NCI-H187 (cell line): ENCODE results near the gene C9orf43.
"Not testable (repeated sequence)": the region's sequence is repeated elsewhere in the genome, so short reads cannot be mapped to it uniquely, and the experiment has no call there.

Source experiments
- DNase-seq, 2 experiments: peaks; one replicate each; lab custom pipeline; 2025; lab: John Stamatoyannopoulos, UW

C9orf43 gene

DNA sequence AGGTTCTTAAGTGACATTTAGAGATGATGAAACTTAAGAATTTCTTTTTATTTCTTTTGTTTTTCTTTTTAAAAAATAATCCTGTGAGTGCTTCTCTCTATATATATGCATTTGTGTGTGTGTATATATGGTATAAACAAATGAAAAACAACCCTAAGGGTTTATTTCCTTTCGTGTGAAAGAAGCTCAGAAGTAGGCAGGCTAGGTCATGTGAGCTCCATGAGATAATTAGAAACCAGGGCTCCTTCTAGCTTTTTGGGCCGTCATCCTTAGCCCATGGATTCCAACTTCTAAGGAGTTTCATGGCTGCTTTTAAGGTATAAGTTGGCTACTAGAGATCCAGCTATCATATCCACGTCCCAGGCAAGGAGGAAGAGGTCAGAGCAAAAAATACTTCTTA, 11.2 kb downstream of the C9orf43 start:
- no peak for DNase-seq

DNA sequence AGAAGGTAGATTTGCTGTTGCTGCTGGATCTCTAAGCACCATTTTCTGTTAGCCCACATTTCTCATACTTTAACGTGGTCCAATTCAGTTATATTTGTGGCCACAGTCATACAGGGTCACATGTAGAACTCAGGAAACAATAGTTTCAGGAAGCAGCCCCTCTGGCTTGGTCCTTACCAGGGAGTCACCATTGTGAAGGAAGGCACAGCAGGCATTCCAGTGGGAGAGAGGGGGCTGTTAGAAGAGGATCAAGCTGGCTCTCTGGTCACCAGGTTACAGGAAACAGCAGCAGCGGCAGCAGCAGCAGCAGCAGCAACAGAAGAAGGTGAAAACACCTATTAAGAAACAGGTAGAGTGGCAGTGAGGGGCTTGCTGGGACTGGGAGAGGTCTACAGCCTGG, 14.5 kb downstream of the C9orf43 start:
- no peak for DNase-seq

DNA sequence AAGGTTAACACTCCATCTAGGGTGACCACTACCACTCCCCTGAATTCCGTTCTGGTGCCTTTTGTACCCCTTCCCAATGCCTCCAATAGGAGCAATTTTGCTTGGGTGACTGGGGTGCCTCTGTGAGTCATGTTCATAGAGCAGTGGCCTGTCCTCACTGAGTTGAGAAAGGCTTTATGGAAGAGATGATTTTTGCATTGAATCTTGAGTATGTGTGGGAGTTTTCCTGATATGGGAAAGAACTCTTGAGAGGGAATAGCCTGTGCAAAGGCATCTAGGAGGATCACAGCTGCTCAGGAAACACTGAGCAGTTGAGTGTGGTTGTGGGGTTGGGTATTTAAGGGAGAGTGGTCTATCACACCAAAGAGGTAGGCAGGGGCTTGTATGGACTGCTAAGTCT, 16.2 kb downstream of the C9orf43 start:
- DNase-seq = no peak

DNA sequence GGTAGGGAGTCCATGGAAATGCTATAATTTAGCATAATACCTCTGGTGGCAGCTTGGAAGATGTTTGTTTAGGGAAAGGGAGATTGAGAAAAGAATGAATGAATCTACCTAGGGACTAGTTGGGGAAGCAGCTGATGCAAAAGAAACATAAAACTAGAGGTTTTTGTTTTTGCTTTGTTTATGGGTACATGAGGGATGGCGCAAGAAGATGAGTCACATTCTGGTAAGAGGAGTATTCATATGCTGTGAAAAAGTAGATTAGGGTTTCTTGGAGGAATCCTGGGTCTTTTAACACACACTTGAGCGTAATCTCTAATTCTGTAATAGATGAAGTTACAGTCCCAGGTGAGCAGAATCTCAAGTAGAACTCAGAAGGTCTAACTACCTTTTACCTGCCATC, 17.1 kb downstream of the C9orf43 start:
- no peak for DNase-seq

DNA sequence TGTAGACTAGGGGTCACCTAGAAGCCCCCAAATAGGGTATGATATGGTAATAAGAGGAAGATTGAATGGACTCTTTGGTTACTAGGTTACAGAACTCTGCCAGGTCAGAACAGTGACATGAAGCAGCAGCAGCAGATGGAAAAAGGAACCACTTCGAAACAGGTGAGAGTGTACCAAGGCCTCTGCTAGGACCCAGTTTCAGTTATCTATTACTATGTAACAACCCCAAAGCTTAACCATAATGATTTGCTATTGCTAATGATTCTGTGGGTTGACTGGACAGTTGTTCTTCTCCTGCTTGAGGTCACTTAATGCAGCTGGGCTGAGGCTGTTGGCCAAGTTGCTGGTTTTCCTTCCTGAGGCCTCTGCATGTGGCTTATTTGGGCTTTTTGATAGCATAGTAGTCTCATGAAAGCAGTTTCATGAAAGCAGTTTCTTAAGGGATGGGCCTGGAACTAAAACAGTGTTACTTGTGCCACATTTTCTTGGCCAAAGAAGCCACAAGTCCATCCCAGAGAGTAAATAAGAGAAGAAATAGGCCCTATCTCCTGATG, 17.6 kb downstream of the C9orf43 start:
- DNase-seq = no peak

DNA sequence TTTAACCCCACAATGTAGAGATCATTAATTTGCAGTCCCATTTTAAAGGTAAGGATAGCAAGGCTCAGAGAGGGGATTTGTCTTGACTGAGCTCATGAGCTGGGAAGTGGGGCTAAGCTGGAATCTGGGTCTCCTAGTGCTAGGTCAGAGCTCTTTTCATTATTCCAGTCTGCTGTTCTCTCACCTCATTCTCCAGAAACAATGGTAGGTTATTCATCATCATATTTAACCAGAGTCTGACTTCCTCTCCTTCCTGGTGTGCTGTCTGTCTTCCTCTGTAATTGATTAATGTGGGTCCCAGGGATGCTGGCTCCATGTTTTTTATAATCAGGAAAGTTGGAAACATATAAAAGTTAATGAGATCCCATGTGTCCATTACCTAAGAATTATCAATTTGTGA, 20.6 kb downstream of the C9orf43 start:
- no peak for DNase-seq

DNA sequence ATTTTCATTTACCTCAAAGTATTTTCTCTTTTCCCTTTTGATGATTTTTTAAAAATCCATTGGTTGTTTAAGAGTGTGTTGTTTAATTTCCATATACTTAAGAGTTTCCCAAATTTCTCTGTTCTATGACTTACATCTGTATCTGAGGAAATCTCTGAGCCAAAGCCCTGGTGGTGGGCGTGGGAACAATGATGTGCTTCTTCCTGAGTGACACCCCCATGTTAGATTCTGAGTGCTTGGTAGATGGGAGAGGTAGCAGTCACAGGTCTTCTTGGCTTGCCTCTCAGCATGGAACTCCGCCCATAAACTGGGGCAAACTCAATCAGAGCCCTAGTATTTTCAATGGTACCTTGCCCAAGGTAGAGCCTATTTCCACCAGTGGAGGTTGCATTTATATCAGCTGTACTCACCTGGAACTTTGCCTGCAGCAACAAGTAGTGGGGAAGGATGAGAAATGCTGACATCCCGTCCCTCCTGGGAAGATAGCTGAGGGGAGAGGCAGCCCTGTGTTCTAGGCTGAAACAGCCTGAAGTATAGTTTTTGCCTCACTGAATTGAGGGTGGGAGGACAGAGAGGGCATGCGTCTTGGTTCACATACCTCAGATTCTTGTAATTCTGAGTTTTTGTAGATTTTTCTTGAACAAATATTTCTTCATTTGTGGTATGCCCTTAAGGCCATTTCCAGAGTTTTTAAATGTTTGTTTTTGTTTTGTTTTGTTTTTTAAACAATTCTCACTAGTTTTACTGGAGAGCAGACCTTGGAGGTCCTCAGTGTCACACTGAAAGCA, 26.4 kb downstream of the C9orf43 start:
- DNase-seq = no peak

DNA sequence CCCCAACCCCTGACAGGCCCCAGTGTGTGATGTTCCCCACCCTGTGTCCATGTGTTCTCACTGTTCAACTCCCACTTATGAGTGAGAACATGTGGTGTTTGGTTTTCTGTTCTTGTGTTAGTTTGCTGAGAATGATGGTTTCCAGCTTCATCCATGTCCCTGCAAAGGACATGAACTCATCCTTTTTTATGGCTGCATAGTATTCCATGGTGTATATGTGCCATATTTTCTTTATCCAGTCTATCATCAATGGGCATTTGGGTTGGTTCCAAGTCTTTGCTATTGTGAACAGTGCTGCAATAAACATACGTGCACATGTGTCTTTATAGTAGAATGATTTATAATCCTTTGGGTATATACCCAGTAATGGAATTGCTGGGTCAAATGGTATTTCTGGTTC, 27.2 kb downstream of the C9orf43 start:
- DNase-seq = not testable (repeated sequence)

DNA sequence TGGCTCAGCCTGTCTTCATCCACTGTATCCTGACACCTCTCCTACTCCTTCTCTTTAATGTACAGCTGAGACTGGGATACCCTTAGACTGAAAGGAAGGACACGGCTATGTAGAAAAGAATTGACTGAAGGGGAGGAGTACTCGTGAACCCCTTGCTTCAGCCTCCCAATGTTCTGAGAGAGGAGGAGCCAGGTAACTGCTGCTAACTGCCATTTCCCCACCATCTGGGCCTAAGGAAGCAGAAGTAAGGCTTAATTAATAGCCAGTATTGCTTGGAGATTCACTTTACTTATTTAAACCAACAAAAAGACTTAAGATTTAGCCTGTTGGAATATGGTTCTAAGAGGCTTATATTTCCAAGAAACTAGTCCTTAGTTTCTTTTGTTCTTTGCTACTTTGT, 34.2 kb downstream of the C9orf43 start:
- DNase-seq = no peak

DNA sequence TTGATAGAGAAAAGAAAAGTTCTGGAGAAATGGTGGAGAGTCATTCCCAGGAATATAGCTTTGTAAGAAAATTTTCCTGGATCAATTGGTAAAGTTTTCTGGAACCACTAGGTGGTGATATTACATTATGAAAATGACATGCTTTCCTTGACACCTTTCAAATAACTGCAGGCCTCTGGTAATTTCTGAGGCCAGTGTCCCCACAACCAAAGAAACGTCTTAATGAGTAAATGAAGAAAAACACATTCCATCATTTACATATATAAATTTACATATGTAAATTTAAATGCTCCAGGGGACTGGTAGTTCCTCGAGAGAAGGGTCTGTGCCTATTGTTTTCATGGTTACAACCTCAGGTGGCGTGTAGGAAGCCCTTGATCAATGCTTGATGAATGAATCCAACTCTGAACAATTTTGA, 35.8 kb downstream of the C9orf43 start:
- no peak for DNase-seq

DNA sequence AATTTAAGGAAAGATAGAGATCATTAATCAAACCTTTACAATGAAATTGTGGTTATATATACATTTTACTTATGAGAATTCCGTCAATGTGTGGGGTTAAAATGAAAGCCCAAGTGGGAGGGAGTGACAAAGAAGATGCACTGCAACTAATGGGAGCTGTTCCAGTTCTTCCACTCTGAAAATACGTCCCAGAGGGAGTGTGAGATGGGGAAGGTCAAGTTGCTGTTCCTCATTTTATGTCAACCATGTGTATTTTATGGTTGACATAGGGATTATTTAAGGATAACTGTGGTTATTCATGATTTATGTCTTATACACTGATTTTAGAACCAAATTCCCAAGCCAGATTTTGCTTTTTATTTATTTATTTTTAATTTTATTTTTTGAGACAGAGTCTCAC, 38.8 kb downstream of the C9orf43 start:
- no peak for DNase-seq

DNA sequence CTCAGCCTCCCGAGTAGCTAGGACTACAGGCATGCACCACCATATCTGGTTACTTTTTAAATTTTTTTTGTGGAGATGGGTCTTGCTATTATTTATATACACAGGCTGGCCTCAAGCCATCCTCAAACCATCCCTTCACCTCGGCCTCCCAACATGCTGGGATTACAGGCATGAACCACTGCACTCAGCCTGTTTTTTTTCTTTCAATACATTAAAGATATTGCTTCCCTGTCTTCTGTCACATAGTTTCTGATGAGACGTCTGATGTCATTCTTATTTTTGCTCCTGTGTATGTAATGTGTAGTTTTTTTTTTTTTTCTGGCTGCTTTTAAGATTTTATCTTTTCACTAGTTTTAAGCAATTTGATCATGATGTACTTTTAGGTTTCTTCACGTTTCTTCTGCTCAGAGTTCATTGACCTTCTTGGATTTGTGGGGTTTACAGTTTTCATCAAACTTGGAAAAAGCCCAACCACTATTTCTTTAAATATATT, 41.6 kb downstream of the C9orf43 start:
- no peak for DNase-seq

DNA sequence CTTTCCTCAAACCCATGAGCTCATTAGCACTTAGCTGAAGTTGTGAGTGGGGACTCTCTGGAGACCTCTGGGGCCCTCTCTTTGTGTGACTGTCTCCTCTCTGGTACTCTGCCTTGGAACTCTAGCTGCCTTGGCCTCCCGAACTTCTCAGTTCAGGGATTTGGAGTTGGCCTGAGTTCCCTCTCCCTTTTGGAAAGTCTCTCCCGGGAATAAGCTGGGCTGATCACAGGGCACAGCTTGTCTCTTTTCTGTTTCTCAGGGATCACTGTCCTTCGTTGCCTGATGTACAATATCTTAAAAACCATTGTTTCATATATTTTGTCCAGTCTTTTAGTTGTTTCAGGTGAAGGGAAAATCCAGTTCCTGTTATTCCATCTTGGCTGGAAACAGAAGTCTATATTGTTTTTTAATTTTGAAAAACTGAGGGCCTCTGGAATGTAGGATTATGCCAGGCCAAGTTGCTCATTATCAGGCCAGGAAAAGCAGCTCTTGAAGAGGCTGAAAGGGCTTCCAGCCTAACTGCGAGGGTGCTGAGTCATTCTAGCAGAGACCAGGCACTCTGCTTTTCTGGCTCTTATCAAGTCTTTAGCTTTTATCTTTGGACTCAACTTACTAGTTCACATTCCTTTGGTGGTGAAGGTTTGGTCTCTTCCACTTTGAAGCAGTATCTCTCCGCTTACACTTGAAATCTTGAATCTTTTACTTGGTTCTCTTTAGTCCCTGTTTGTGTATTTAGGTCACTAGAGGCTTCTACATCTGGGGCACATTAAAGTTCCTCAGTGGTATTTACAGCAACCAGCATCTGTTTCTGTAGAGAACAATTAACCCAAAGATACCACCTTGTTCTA, 44.6 kb downstream of the C9orf43 start:
- DNase-seq = no peak

DNA sequence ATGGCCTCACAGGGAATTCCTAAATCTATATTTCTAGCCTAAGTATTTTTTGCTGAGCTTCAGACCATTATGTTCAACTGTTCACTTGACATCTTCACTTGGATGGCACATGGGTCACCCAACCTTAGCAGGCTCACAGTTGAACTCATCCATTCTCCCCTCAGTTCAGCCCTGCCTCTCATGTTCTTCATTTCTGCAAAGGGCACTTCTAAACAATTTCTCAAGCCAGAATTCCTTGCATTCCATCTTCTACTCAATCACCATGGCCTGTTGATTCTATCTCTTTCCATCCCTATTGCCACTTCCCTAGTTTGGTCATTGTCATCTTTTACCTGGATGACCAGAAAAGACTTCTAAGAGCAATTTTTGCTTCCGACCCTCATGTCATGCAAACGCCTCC, 45.7 kb downstream of the C9orf43 start:
- no peak for DNase-seq

DNA sequence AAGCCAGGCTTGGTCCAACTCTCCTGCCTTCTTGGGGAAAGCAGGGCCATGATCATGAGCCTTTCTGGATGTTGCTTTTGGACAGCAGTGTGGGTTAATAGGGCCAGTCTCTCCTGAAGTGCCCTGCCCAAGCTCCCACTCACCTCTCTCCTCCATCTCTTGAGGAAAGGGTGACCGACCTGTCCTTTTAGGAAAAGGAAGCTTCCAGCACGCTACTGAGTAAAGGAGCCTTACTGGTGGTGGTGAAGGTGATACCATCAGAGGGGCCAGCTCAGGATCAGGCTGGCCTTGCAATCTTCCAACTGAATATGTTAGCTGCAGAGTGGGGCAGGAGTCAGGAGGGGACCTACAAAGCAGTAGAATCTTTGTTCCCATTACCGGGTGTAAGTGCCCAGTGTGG, 50.7 kb downstream of the C9orf43 start:
- no peak for DNase-seq

DNA sequence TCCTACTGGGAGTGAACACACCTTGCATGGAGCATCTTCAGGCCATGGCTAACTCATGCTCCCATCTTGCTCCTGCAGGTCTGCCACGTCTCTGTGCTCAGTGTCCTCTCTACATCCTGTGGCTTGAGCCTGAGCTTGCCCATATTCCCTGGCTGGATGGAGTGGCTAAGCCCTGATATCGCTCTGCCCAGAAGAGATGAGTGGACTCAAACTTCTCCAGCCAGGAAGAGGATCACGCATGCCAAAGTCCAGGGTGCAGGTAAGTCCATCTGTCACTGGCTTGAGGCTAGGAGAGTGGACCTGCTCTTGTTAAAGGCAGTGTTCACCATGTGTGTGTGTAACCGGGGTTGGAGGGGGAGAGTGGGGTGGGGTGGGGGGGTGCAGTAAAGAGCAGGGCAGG, 51.4 kb downstream of the C9orf43 start:
- no peak for DNase-seq

DNA sequence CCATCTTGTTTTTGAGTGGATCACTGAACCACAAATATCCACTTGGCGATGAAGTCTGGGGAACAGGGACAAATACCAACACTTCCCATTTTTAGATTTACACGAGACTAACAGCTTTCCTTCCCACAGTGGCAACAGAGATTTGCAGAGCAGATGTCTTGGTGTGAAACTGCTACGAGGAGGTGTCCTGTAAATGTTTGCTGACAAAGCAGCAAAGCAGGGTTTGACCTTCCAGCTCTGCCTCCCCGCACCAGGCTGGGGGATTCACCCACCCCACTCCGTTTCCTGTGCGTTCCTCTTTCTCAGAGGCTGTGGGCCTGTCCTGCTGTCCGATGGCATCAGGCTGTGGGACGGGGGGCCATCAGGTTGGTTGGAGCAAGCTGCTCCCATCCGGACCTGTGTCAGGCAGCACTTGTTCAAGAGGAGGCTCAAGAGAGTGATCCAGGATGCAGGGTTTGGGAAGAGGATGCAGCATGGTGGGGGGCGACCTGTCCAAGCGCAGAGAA, 52.3 kb downstream of the C9orf43 start:
- DNase-seq = no peak

DNA sequence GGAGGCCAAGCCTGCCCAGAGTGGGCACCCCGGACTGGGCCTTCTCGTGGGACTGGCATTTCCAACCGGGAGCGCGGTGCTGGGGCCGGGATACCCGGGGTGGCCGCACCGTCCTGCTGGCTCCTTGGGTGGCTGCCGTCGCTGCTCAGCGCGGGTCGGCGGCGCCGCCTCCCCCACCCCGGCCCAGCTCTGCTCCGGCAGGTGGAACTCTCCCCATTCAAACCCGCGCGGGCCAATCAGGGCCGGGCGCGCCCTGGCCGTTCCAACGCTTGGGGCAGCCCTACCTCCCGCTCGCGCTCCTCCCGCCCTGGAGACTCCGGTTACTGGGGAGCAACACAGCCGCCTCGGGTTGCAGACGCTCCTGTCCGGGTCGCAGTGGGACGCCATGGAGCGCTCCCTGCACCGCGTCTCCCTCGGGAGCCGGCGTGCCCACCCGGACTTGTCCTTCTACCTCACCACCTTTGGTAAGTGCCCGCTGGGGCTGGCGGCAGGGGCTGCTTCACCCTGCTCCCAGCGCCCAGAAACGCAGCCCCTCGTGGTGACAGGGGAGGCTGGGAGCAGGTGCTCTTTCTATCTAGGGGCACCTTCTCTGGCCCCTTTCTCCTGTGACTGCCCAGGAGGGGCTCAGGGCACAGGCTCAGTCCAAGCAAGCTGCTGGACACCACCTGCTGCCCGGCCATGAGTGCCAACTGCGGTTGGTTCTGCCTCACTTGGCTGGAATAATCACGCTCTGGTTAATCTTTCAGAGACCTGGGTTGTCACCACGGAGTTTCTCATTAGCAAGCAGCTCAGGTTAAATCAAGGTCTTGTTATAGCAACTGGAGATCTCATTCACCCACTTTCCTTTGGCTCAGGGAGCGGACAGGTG, 53.1 kb downstream of the C9orf43 start, which contains the start of gene RGS3:
TSS of gene RGS3 (plus strand) at position 310 of the 868 bp plus-strand sequence. CDS start at position 386, 76 bp downstream.
- peak; percentile 67 to 68 for DNase-seq

DNA sequence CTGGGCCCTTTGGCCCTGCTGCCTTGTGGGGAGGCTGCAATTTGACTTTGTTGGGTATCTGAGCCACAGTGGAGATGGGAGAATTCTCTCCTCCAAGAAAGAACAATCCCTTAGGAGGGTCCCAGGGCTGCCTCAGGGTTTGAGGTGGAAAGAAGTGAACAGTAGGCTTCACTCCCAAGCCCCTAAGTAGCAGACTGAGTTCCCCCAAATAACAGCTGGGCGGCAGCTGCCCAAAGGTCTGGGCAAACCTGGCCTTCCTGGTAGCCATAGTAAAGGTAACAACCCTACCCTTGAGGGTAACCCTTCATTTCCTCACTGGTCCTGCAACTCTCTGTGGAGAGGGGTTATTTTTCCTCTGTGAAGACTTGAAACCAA, 53.7 kb downstream of the C9orf43 start:
- no peak for DNase-seq

DNA sequence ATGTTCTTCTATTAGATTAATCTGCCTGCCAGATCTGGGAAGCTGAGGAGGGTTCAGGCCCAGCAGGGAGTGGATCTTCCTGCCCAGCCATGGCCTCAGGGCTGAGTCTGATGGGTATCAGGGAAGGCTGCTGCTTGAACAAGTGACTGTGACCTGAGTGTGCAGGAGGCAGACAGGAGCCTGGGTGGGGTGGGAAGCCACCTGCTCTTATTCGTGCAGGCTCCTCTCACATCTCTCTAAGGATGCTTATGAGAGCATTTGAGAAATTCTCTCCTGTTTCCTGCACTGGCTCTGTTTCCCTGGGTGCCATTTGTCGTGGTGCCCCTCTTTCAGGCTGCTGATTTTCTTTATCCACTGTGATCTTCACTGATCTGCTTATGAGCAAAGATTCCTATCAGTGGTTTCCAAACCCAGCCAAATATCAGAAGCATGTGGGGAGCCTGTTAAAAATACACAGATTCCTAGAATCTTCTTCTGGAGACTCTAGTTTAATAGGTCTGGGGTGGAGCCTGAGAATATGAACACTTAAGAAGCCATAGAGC, 55.1 kb downstream of the C9orf43 start:
- peak in 1 of 2 experiments; percentile 14 for DNase-seq

DNA sequence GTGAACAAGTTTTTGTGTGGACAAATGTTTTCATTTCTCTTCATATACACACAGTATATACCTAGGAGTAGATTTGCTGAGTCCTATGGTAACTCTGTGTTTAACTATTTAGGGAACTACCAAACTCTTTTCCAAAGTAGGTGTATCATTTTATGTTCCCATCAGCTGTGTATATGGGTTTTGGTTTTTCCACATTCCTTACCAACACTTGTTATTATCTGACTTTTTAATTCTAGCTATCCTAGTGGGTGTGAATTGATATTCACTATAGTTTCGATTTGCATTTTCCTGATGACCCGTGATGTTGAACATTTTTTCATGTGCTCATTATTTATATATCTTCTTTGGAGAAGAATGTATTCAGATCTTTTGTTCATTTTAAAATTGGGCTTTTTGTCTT, 56.6 kb downstream of the C9orf43 start:
- DNase-seq = no peak
